HG03159 (cell line): ENCODE data around the gene STK11IP.

ENCODE experiments used
- ATAC-seq: cut with Tn5 transposase; IDR thresholded peaks from one replicate; pipeline ENCODE4 v1.9.1; 2021; ENCODE audit warnings: mild to moderate bottlenecking, moderate library complexity; ENCODE audit not compliant: unreplicated experiment

Gene STK11IP

DNA sequence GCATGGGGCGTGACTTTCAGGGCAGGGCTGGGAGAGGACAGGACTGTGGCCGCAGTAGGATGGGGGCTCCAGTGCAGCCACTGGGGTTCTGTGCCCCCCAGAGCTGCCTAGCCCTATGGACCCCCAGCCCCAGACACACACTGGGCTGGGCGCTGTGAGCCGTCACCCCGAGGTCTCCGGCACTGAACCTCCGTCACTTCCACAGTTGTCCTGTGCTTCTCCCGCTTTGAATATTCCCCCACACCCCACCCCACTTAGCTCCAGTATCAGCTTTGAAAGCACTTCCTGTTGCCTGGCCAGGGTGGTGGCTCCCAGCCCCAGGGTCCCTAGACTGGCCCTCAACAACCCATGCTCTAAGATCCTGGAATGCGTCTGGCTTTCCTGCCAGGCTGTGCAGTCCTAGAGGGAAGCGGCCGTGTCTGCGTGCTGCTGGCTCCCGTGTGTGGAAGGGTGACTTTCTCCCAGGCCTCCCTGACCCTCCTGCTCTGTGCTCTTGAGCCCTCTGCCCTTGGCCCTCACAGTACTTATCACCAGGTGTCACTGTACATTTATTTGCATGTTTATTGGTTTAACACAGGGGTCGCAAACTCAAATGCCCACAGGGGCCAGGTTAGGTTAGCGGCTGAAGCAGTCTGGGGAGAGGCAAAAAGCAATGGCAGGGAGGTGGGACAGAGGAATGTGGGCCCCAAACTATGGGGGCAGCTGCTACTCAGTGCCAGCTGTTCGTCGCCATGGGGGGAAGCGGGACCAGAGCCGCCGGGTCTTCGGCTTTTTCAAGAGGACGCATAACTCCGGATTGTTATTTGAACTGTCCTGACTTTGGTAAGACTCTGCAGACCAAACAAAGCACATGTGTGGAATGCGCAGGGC is 36.2 kb upstream of the STK11IP start:
- ATAC-seq = no peak

DNA sequence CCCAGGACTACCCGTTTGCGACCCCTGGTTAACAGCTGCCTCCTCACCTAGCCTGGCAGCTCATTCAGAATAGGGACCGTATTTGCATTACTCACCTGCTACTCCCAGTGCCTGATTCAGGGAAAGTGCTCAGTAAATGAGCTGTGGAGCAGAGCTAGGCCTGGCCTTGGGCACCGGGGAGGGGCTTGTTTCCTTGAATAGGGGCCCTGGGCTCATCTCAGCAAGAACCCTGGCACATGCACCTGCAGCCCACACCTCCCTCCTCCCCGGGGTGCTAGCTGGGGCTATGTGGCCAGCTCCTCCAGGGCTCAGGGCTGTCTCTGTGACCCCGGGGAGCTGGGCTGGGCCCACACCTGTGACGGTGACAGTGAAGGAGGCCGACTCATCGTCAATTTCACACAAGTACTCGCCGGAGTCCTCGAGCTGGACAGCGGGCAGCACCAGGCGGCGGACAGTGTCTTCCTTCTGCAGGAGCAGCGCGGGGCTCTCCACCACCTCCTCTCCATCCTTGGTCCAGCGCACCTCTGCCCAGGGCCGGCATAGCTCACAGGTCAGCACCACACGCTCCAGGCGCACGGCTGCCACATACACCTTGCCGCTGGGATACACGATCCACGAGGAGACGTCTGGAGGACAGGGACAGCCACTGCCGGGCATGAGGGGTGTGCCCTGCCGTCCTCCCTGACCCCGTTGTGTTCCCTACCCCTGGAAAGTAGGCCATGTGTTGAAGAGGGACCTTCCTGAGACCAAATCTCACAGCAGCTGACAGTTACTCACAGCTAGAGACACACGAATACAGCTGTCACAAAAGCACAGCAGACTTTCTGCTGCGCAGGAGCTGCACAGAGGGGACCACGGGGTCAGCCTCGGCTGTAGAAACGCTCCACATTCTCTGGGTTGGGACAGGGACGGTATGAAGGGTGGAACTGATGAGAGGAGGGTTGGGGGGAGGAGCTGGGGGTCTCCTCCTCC is 35.3 kb upstream of the STK11IP start:
- ATAC-seq = no peak

GRCh38 chr2:219563271-219563928 is 34.3 kb upstream of the STK11IP start:
- no peak for ATAC-seq

DNA sequence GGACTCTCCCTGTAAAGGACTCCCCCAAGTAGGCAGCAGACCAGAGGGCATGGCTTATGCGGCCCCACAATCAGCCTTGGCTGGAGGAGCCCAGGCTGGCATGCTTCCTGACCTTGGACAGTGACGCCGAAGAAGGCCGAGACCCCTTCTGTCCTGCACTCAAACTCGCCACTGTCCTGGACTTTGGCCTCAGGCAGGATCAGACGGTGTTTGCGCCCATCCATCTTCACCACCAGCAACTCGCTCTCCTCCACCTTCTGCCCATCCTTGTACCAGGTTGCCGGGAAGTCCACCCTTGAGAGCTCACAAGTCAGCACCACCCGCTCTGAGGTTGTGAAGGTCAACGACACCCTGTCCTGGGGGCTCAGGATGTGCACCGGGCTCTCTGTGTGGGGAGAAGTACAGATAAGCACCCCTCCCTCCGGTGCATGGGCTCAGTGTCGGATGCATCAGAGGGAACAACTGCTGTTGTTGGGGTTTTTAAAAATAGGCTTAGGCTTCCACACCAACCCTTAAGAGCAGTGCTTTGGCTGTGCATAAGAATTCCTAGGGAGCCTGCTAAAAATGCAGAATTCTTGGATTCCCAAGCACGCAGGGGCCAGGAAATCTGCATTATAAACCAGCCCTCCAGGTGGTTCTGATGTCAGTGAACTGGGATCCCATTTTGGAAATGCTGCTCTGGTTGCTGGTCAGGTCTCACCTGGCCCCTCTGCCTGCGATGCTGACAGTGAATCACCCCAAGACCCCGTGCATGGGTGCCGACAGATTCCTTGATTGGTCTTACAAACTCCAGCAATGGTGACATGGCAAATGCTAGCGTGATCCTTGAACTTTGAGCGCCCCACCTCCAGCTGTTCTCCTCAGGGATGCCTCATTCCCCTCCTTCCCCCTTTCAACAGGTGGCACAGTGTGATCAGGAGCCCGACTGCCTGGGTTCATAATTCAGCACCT is 32.3 kb upstream of the STK11IP start:
- ATAC-seq = no peak

DNA sequence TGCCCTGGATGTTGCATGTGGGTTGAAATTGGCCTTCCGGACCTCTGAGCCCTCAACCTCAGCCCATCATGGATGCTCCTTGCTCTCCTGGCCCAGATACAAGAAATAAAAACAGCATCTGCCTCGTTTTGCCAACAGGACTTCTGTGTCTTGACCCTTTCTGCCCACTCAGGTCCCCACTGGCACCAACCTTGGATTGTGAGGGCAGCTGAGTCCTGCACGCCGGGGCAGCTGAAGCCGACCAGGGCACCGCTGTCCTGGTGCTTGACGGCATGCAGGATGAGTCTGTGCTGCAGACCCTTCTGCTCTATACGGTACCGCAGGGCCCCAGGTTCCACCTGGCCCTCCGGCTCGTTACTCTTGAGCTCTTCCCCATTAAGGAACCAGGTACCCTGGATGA is 31.0 kb upstream of the STK11IP start:
- no peak for ATAC-seq

- no peak for ATAC-seq
Measured at GRCh38 chr2:219567131-219567530, 30.5 kb upstream of the STK11IP start.

- ATAC-seq = no peak
Measured at GRCh38 chr2:219567791-219568361, 29.8 kb upstream of the STK11IP start.

GRCh38 chr2:219569041-219569440 is 28.6 kb upstream of the STK11IP start:
- ATAC-seq = no peak

GRCh38 chr2:219569635-219570034 is 28.0 kb upstream of the STK11IP start:
- no peak for ATAC-seq

- ATAC-seq = no peak
Measured at GRCh38 chr2:219570194-219570923, 27.3 kb upstream of the STK11IP start.

DNA sequence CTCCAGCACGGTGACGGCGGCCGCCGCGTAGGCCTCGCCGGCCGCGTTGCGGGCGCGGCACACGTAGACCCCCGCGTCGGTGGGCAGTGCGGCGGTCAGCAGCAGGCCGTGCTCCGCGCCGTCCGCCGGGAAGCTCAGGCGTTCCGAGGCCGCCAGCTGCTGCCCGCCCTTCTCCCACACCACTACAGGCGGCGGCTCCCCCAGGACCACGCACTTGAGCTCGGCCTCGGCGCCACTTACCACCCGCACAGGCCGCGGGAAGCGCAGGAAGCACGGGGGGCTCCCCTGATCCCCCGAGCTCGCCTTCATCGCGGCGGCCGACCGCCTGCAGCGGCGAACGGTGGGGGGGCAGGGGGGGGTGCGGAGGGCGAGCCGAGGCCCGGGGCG is 26.7 kb upstream of the STK11IP start:
- no peak for ATAC-seq

DNA sequence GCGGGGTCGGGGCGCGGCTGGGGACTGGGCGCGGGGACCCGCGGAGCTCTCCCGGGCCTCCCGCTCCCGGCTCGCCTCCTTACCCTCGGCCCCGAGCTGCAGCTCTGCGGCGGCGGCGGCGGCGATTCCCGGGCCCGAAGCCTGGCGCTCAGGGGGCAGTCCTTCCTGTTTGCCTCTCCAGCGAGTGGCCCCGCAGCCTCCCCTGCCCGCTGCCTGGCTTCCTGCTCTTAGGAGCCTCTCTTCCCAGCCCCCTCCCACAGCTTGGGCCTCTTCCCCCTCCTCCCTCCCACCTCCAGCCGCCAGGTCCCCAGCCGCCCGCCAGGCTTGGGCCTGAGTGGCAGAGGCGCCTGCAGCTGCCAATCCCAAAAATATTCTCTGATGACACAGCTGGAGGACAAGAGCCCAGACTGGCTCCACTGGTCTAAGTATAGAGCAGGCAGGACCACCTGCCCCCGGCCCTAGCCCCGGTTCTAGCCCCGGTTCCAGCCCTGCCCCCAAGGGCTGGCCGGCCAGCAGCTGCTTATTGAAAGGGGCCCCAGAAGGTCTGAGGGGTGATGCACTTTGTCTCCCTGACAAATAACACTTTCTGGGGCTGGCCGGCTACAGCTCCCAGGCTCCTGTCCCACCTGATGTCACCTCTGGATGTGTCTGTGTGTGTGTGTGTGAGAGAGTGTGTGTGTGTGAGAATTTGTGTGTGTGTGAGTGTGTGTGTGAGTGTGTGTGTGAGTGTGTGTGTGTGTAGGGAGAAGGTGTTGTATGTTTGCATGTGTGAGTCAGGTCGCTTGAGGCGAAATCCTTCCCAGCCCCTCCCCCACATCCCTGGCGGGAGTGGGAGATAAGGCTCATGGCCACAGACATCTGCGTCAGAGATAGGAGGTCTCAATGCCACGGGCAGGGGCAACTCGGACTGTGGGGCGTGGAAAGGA is 26.1 kb upstream of the STK11IP start, which contains the start of gene OBSL1:
Gene OBSL1 (minus strand): TSS at position 229 of the 926 bp plus-strand sequence. CDS start 307 bp downstream, outside the sequence.
- no peak for ATAC-seq

DNA sequence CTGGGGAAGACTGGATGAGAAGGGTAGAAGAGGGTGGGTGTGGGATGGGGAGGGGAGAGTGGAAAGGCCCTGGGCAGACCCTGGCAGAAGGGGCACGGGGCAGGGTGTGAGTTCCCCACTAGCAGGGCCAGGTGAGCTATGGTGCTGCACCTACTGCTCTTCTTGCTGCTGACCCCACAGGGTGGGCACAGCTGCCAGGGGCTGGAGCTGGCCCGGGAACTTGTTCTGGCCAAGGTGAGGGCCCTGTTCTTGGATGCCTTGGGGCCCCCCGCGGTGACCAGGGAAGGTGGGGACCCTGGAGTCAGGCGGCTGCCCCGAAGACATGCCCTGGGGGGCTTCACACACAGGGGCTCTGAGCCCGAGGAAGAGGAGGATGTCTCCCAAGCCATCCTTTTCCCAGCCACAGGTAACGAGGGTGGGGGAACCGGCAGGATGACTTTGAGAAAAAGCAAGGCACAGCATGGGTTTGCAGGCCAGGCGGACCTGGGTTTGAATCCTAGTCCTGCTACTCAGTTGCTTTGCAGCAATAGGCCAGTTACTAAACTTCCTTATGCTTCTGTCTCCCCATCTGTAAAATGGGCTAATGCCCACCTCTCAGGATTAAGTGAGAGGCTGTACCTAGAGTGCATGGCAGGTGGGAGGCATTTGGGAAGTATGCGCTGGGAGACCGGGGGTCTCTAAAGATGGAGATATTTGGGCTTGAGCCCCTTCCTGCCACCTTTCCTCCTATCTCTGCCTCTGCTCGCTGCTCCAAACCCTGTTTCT is 25.2 kb upstream of the STK11IP start, which contains the start of gene INHA:
Gene INHA (plus strand): TSS at position 74 of the 765 bp plus-strand sequence. CDS start 65 bp downstream, at position 139.
- no peak for ATAC-seq

GRCh38 chr2:219573166-219573565 is 24.5 kb upstream of the STK11IP start:
- no peak for ATAC-seq

- ATAC-seq = no peak
Measured at GRCh38 chr2:219574484-219575311, 23.0 kb upstream of the STK11IP start.
